SK-N-SH (cell line): ENCODE measurements around the gene ANKRD2. TPM values are rescaled to one million over a fixed set of nuclear protein-coding genes. Genes with fewer than 3 reads are reported as not detected.

Experiments
- CTCF ChIA-PET: fragments of 300-600, 350-600 bp; formaldehyde crosslinking; extraction: SDS; loops from one replicate; lab custom pipeline; 2021; lab: Yijun Ruan, JAX
- POLR2A ChIA-PET: fragments of 350-600 bp; sonication (Branson Sonifier 250); formaldehyde crosslinking; extraction: SDS; loops from one replicate; lab custom pipeline; 2020; ENCODE audit warnings: antibody characterized with exemption, inconsistent platforms; lab: Yijun Ruan, JAX
- DNase-seq: peaks from one replicate; pipeline ENCODE4 v3.0.0; 2012
- H2AFZ ChIP-seq: fragments of 200-600 bp; sonication (generic); 2 replicates; pipeline ENCODE4 v1.8.1; 2016; ENCODE audit warnings: antibody characterized with exemption, mild to moderate bottlenecking, low read depth
- H3F3A ChIP-seq: fragments of 200-600 bp; sonication (generic); replicated peaks from 2 replicates; pipeline ENCODE3; 2016; ENCODE audit warnings: antibody characterized with exemption, mild to moderate bottlenecking; ENCODE audit not compliant: insufficient read depth
- H3K27ac ChIP-seq, 2 experiments: fragments of 200-500 bp in 1 of 2; fragments of 200-600 bp in 1 of 2; sonication (Bioruptor generic) in 1 of 2; sonication (generic), shearing (Covaris generic) in 1 of 2; 2 replicates each; pipeline versions ENCODE4 v1.5.1 to v1.6.1; 2014 to 2016; ENCODE audit warnings: low read depth in 2 of 2, inconsistent platforms in 1 of 2, low read length in 1 of 2, mild to moderate bottlenecking in 1 of 2, mixed read lengths in 1 of 2
- H3K27me3 ChIP-seq: fragments of 200-600 bp; sonication (generic), shearing (Covaris generic); 2 replicates; pipeline ENCODE4 v1.6.1; 2016; ENCODE audit warnings: mixed run types; ENCODE audit not compliant: insufficient read depth
- H3K36me3 ChIP-seq, 2 experiments: fragments of 200-500 bp in 1 of 2; fragments of 200-600 bp in 1 of 2; sonication (Bioruptor generic) in 1 of 2; sonication (generic) in 1 of 2; replicated peaks in 1 of 2; 2 replicates each; pipeline versions ENCODE3 to v1.5.1; 2014 to 2016; ENCODE audit warnings: low read length in 1 of 2, mild to moderate bottlenecking in 1 of 2; ENCODE audit not compliant: insufficient read depth in 2 of 2, control insufficient read depth in 1 of 2
- H3K4me1 ChIP-seq, 2 experiments: fragments of 200-500 bp in 1 of 2; fragments of 200-600 bp in 1 of 2; sonication (Bioruptor generic) in 1 of 2; sonication (generic), shearing (Covaris generic) in 1 of 2; 2 replicates each; pipeline versions ENCODE4 v1.5.1 to v1.6.1; 2014 to 2016; ENCODE audit warnings: low read depth in 1 of 2, low read length in 1 of 2, mixed run types in 1 of 2; ENCODE audit not compliant: insufficient read depth in 2 of 2, control insufficient read depth in 1 of 2
- H3K4me2 ChIP-seq: fragments of 200-600 bp; sonication (generic), shearing (Covaris generic); 2 replicates; pipeline ENCODE4 v1.6.1; 2017; ENCODE audit warnings: mixed run types
- H3K4me3 ChIP-seq, 2 experiments: fragments of 200-500 bp in 1 of 2; fragments of 200-600 bp in 1 of 2; sonication (Bioruptor generic) in 1 of 2; sonication (generic), shearing (Covaris generic) in 1 of 2; 2 replicates each; pipeline versions ENCODE4 v1.5.1 to v1.8.1; 2014 to 2016; ENCODE audit warnings: low read depth in 2 of 2, inconsistent platforms in 1 of 2, low read length in 1 of 2, mild to moderate bottlenecking in 1 of 2, mixed read lengths in 1 of 2, moderate library complexity in 1 of 2
- H3K79me2 ChIP-seq: fragments of 200-600 bp; sonication (generic); 2 replicates; pipeline ENCODE4 v1.8.1; 2017; ENCODE audit warnings: mild to moderate bottlenecking; ENCODE audit not compliant: insufficient read depth
- H3K9ac ChIP-seq: fragments of 200-600 bp; sonication (generic); 2 replicates; pipeline ENCODE4 v1.6.1; 2017; ENCODE audit warnings: mixed run types
- H3K9me2 ChIP-seq: fragments of 200-600 bp; sonication (generic); 2 replicates; pipeline ENCODE4 v1.6.1; 2017; ENCODE audit warnings: mixed run types
- H3K9me3 ChIP-seq: fragments of 200-600 bp; sonication (generic); 2 replicates; pipeline ENCODE4 v1.6.1; 2017; ENCODE audit warnings: mixed run types, mild to moderate bottlenecking, moderate library complexity
- H4K20me1 ChIP-seq: fragments of 200-600 bp; sonication (generic); 2 replicates; pipeline ENCODE4 v1.6.1; 2017; ENCODE audit warnings: mild to moderate bottlenecking, mixed run types; ENCODE audit not compliant: insufficient read depth
- MXI1 ChIP-seq: IDR thresholded peaks from 2 replicates; pipeline ENCODE4 v1.6.1; 2012; ENCODE audit warnings: mild to moderate bottlenecking, low read depth, low read length, improper control_type of control experiment
- REST ChIP-seq: IDR thresholded peaks from 2 replicates; pipeline ENCODE4 v1.6.1; 2012; ENCODE audit warnings: mild to moderate bottlenecking, low read depth, low read length, moderate library complexity
- RXRA ChIP-seq: IDR thresholded peaks from 2 replicates; pipeline ENCODE4 v1.4.0; 2012; ENCODE audit warnings: low read depth, mild to moderate bottlenecking, borderline replicate concordance
- TAF1 ChIP-seq: IDR thresholded peaks from 2 replicates; pipeline ENCODE4 v1.6.1; 2012; ENCODE audit warnings: low read depth, mild to moderate bottlenecking, low read length, moderate library complexity, borderline replicate concordance
- USF1 ChIP-seq: IDR thresholded peaks from 2 replicates; pipeline ENCODE4 v1.4.0; 2012; ENCODE audit warnings: low read depth, borderline replicate concordance
- WGBS: methylation state at CpG from one replicate; pipeline ENCODE4 v1.1.6; 2017; ENCODE audit warnings: low lambda C conversion rate; 5-methylcytosine and 5-hydroxymethylcytosine counted together
- polyA plus RNA-seq, 3 experiments: library from polyadenylated mRNA; depleted of rRNA; stranded (reverse); fragments of >200 nt; gene quantifications; 2 replicates each; pipeline ENCODE4 v1.2.3, GENCODE V29; 2012

The ANKRD2 gene
- polyA plus RNA-seq, 1 of the 3 experiments (the other 2 are of a cell fraction), result 0.72 TPM

DNA sequence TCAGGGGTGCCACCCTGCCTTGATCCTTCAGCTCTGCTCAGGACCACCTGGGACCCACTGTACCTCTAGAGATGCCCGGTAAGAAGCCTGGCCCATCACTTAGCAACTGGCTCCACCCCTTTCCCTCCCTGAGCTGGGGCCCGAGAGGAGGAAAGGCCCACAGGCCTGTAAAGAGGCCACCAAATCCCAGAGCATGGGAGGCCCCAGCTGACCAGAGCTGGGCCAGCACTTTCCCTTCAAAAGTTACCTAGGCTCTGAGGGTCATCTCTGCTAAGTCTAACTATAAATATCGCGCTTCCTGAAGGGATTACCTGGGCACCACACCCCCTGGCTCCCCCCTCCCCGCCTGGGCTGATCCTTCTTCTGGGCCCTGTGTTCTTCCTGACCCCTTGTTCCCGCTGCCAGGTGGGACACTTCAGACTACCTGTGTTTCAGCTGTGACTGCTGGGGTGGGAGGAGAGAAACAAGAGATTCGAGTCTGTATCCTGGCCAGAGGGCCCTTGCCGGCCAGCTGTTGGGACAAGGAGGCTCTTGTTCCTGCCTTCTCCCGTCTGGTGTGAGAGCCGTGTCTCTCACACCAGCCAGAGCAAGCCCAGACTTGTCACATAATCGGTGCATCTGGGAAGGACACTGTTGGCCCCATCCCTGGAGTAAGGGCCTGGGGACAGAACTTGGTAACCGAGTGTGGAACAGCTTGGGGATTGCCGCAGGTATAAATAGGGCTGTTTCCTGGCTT is 22.8 kb upstream of the ANKRD2 start:
- no peak overlapping the region for H2AFZ ChIP-seq
- no peak for TF ChIP-seq TAF1
- TF ChIP-seq MXI1, result 0 out of 2 replicates have a peak, but pooled peaks have one; percentile 19
- TF ChIP-seq, all 33 proteins: peak for 1
- ChIA-PET CTCF (interaction anchor here (6.1 to 8.4 kb wide), 4 partner anchors 9 to 85 kb away, joined by 53 to 132 read pairs (median 62); partner anchors contain the start of gene ANKRD2), POLR2A (interaction anchor here (0.6 to 1.0 kb wide), 3 partner anchors 51 to 97 kb away, joined by 3 to 5 read pairs (median 3); partner anchors contain the start of genes MMS19 and UBTD1)
- peak overlapping the region; percentile 31 to 73; a peak in 3 of 4 replicates for H3K27ac ChIP-seq
- no peaks in the 10 kb centered on the region for H3K36me3 ChIP-seq
- H4K20me1 ChIP-seq, result no peaks in the 10 kb centered on the region
- H3K9me3 ChIP-seq, result no peaks in the 10 kb centered on the region
- 78% methylated on average over 9 of the region's 13 CpGs for WGBS
- no peaks in the 10 kb centered on the region for H3F3A ChIP-seq
- H3K27me3 ChIP-seq, result no peaks in the 10 kb centered on the region
- H3K4me2 ChIP-seq, result peak overlapping the region; percentile 41; the same call in 1 of the 2 replicates
- no peaks in the 10 kb centered on the region for H3K9me2 ChIP-seq
- peaks cover 44% of the 10 kb centered on the region for H3K79me2 ChIP-seq
- 0 out of 2 replicates have a peak overlapping the region, but pooled peaks have one; percentile 26 for H3K9ac ChIP-seq
- H3K4me1 ChIP-seq, result peaks cover 21 to 27% of the 10 kb centered on the region in 2 experiments; a peak in 3 of 4 replicates
- no peak overlapping the region for H3K4me3 ChIP-seq
- DNase-seq, result peak; percentile 56

GRCh38 chr10:97550336-97551149 is 22.0 kb upstream of the ANKRD2 start:
- no peaks in the 10 kb centered on the region for H3K27me3 ChIP-seq
- H3K4me3 ChIP-seq, result no peak overlapping the region
- H3K9me3 ChIP-seq, result no peaks in the 10 kb centered on the region
- H2AFZ ChIP-seq, result no peak overlapping the region
- H3K4me1 ChIP-seq, result peaks cover 21 to 27% of the 10 kb centered on the region in 2 experiments; a peak in 3 of 4 replicates
- no peak for DNase-seq
- H3K27ac ChIP-seq, result peak overlapping the region in 1 of 2 experiments; percentile 73; a peak in 2 of 4 replicates
- ChIA-PET CTCF (interaction anchor here (6.1 to 8.4 kb wide), 4 partner anchors 10 to 86 kb away, joined by 53 to 132 read pairs (median 62); partner anchors contain the start of gene ANKRD2), POLR2A (interaction anchor here (0.6 to 1.0 kb wide), 3 partner anchors 52 to 98 kb away, joined by 3 to 5 read pairs (median 3); partner anchors contain the start of genes MMS19 and UBTD1)
- H3K36me3 ChIP-seq, result no peaks in the 10 kb centered on the region
- H3K4me2 ChIP-seq, result no peak overlapping the region
- 94% methylated on average over 10 of the region's 10 CpGs for WGBS
- H3K9me2 ChIP-seq, result no peaks in the 10 kb centered on the region
- no peaks in the 10 kb centered on the region for H3F3A ChIP-seq
- H3K9ac ChIP-seq, result no peak overlapping the region
- no peak for TF ChIP-seq RXRA
- no peak for TF ChIP-seq REST
- no peak for TF ChIP-seq USF1
- TF ChIP-seq, all 33 proteins: peak for 0
- Histone ChIP-seq H3K79me2 (peaks cover 44% of the 10 kb centered on the region), H4K20me1 (no peaks in the 10 kb centered on the region)
